NCI-H748 (cell line): Measurements from ENCODE around the gene CACNA2D3.
"Not testable (repeated sequence)": the region's sequence is repeated elsewhere in the genome, so short reads cannot be mapped to it uniquely, and the experiment has no call there.

ENCODE experiments used
- DNase-seq: peaks from one replicate; lab custom pipeline; 2025; ENCODE audit not compliant: unreplicated experiment; lab: John Stamatoyannopoulos, UW

CACNA2D3 gene

DNA sequence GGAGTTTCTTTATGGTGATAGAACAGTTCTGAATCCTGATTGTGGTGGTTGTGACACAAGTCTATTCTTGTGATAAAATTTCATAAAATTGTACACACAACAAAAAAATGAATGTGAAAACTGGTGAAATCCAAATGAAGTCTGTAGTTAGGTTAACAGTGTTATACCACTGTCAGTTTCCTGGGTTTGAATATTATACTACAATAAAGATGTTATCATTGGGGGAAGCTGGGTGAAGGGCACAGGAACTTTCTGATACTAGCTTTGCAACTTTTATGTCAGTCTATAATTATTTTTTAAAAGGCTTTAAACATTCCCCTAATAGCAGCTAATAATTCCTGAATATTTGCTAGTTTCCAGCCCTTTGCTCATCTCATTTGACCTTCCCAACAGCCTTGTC, 485.7 kb downstream of the CACNA2D3 start:
- DNase-seq, result no peak

DNA sequence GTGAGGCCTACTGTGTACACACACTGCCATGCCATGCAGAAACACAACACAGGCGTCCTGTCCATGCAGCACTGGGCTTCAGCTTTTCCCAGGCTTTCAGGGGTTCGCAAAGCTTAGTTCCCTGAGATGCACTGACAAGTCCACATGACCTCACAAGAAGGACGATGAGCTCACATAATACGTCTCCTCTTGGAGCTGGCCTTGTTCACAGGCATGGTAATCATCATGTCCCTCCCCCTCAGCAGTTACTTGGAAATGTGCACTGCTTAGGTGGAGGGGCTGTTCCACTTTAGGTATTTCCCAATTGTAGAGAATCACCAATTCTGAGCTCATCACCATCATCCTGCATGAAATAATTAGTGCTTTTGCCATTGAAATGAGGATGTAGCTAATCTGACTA, 496.7 kb downstream of the CACNA2D3 start:
- no peak for DNase-seq

DNA sequence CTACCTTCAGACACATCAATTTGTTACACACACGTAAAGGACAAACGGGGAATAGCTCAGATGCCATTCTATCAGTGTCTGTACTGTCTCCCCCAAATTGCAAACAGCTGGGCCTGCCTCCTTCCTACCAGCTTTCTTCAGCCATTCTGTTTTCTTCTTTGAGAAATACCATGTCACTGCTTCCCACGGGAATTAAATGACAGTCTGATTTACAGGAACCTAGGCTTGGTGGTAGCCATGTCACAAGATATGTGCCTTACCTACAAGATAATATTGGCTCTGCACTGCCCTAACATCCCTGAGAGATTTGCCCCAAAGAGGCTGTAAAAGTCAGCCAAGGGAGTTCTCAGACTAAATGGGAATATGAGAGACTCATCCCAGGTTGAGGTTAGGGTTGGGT, 497.2 kb downstream of the CACNA2D3 start:
- DNase-seq, result no peak

DNA sequence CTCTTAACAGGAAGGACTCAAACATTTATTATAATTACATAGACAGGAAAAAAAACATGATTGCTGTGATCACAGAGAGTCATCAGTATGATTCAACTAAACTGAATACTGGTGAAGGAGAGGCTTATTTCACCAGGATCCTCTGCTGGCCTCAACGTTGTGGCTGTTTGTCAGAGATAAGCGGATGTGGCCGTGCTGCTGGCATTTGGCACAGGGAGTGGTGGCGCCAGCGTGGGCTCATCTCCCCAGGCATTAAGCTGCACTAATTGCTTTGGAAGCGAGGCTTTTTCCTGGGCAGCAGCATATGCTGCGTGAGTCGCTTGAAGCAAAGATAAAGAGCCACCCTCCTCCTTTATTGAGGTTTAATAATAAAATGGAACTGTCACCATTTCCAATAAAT, 498.8 kb downstream of the CACNA2D3 start:
- peak; percentile 46 for DNase-seq

DNA sequence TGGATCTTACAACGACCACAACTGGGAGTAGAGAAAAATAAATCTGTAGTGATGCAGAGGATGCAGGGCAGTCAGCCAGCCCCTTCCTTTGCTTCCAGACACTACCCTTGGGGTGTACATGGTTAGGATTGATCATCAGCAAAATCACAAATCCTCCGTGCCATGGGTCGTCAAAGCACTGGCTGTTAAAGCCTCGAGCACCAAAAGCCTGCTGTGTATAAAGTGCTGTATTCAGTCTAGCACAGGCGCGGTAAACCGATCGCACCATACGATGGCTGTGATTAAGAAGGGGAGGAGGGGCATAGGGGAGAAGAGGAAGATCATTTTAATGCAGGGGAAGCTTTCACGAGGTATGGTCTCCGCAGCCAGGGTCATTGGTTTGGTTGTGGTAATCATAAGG, 500.3 kb downstream of the CACNA2D3 start:
- DNase-seq, result no peak

DNA sequence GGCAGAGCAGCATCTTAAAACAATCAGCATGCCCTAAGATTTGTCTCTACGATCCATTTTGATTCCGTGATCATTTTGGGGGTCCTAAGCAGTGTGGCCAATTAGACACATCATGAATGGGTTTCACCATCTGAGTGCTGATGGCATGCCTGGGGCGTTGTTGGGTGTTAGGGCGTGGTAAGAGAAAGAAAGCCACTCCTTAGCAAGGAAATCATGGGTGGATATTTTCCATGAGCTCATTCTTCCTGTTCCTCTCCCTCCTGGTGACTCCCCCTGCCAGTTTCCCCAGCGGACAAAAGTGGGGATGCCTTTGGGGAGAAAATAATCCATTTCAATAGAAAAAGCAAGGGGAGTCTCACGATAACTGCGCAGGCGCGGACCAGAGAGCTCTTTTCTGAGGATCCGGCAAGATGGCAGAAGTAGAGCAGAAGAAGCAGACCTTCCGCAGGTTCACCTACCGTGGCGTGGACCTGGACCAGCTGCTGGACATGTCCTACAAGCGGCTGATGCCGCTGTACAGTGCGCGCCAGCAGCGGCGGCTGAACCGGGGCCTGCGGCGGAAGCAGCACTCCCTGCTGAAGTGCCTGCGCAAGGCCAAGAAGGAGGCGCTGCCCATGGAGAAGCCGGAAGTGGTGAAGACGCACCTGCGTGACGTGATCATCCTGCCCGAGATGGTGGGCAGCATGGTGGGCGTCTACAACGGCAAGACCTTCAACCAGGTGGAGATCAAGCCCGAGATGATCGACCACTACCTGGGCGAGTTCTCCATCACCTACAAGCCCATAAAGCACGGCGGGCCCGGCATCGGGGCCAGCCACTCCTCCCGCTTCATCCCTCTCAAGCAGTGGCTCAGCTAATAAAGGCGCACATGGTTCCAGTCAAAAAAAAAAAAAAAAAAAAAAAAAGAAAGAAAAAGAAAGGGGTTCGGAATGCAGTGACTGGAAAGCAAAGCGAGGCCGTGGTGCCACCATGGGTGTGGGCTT, 503.7 kb downstream of the CACNA2D3 start:
- DNase-seq, result no peak

DNA sequence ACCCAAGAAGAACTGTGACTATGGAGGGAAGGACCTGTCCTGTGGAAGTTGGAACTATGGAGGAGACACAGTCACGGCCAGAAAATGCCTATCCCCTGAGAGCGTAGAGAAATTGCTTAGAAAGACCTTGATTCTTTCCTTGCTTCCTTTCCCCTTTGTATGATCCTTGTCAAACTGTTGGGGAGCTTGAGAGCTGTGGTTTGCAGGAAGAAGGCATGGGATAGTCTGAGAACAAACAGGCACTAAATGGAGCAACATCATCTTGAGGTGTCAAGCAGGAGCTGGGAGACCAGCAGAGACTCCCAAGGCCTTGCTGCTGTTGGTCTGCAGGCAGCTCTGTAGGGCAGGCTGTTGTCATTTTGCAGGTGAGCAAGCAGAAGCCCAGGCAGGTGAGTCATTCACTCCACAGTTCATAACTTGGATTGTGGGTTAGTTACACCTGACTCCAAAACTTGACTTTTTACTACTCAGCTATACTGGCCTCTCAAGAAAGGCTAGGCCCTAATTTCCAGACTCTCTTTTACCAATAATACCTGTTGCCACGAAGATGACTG, 506.6 kb downstream of the CACNA2D3 start:
- DNase-seq, result no peak

DNA sequence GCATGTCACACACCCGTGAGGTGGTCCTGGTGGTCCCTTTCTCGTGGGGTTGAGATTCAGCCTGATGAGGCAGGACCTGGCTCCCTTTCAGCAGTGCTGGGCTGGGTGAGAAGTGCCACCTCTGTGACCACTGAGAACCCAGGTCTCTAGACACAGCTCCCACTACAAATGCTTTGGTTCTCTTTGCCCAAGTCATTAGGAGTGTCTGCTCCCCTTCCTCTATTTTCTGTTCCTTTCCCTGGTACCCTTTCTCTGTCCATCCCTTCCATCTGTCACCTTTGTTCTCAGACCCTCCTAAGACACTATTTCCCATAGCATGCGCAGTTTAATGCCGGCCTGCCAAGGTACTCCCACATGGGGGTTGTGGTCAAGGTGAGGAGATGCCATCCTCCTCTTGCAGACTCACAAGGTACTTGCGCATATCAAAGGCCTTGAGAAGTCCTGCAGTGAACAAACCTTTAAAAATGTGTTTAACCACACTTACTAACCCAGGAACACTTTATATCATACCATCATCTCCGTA, 507.8 kb downstream of the CACNA2D3 start:
- no peak for DNase-seq

DNA sequence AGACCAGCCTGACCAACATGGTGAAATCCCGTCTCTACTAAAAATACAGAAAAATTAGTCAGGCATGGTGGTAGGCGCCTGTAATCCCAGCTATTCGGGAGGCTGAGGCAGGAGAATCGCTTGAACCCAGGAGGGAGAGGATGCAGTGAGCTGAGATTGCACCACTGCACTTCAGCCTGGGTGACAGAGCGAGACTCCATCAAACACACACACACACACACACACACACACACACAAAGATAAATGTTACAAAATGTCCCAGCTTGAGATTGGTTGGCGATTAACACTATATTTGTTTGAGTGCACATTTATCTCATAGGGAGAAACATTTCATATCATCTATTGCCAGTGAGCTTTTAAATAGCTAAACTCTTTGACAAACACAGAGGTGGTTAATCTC, 508.6 kb downstream of the CACNA2D3 start:
- DNase-seq, result not testable (repeated sequence)

DNA sequence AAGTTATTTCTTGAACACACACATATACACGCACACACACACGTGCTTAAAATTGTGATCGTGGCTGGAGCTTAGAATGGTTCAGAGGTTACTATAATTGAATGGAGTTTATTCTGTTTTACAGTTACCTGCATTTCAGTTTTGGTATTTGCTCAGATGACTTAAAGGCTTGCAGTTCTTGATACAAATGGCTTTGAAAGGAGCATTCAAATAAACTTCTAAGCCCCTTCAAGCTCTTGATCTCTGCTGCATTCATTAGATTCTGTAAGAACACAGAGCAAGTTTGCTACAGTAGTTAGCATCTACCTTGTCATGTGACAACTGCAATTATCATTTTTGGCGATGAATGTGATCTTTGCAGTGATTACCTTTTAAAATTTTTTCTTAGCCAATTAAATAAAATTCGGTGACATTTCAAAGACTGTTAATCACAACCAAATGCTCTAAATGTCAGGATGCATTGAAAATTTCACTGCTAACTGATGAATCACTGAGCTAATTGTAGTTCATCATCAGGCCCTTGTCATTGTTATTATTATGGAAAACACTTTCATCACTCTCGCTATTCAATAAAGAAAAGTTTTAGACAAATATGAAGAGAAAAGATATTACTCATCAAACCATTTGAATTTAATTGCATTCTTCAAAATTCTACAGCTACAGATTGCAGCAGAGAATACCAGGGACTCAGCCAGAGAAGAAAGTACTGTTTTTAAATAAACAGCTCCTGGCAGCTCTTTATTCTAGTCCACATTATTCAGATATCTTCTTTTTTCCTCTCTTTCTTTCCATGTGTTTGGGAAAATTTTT, 509.4 kb downstream of the CACNA2D3 start:
- DNase-seq, result no peak

DNA sequence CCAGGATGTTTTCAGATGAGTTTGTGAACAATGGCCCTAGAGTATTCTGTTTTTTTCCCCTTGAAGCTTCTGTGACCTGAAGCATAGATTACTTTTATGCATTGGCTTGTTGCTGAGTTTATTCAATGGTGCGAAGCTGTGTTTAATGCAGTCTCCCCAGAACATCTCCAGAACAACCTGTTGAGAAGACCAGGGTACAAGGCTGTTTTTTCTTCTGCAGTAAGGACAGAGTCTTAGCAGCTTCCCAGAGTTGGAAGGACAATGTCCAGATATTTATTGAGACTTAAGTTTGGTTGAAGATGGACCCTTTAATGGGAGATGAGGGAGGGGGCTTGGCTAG, 509.9 kb downstream of the CACNA2D3 start:
- DNase-seq, result no peak

DNA sequence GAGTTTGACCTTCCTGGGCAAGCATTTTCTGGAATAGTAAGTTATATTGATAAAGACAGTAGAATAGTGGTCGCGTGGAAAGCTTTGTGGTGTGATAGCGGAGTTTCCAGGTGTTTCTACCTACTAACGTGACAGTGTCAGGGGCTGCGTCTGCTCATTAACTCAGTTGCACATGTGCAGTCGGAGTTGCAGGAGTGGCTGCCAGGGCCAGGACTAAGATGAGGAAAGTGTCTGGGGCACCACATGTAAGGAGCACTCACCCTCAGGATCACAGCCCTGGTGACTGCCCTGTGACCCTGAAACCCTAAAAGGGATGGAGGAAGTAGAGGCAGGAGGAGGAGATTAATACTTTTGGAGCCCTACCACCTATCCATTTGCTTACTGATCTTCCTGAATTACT, 510.5 kb downstream of the CACNA2D3 start:
- DNase-seq, result no peak

DNA sequence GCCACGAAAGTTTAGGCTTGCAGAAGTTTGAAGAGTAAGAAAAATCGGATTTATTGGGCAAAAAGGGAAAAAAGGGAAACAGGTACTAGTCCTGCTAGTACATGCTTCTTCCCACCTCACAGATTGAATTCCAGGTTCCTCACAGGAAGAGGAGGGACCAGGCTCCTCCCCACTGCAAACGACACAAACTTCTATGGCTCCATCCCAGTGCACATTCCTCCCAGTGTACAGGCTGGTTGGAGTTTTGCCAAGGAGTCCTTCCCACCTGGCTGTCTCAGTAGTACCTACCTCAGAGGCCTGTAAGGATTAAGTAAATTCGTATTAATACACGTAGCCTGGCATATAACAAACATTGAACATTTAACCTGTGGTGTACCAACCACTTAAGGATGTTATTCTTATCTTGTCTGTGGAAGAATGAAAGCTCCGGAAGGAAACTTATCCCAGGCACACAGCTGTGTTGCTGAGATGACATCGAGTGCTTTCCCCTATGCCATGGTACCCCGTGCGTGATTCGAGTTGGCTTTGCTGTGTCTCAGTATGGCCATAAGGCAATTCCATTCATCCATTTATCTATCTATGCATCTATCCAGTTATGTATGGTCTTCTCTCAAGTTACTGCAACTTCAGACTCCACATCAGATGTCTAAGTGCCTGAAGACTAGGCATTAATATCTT, 511.2 kb downstream of the CACNA2D3 start:
- no peak for DNase-seq

DNA sequence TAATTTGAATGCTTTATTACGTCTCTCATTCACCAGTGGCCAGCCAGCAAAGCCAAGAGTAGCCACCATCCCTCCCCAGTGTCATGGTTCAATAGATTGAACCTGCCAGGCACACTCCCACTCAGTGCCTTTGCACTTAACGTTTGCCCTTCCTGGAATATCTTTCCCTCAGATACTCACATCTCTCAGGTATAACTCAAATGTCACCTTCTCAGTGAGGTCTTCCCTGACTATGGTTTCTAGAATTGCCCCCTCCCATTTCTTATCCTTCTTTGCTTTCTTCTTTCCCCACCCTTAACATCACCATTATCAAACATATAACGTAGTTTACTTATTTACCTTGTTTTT, 511.7 kb downstream of the CACNA2D3 start:
- no peak for DNase-seq

DNA sequence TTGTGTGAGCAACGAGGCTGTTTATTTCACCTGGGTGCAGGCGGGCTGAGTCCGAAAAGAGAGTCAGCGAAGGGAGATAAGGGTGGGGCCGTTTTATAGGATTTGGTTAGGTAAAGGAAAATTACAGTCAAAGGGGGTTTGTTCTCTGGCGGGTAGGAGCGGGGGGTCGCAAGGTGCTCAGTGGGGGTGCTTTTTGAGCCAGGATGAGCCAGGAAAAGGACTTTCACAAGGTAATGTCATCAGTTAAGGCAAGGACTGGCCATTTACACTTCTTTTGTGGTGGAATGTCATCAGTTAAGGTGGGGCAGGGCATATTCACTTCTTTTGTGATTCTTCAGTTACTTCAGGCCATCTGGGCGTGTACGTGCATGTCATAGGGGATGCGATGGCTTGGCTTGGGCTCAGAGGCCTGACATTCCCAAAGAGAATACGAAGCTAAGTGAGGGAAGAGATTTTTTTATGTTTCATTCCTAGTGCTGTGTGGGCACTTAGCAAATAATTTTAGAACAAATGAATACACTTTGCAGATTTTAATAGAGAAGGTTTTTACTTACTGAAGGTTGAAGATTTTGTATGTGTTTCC, 517.5 kb downstream of the CACNA2D3 start:
- DNase-seq, result not testable (repeated sequence)

DNA sequence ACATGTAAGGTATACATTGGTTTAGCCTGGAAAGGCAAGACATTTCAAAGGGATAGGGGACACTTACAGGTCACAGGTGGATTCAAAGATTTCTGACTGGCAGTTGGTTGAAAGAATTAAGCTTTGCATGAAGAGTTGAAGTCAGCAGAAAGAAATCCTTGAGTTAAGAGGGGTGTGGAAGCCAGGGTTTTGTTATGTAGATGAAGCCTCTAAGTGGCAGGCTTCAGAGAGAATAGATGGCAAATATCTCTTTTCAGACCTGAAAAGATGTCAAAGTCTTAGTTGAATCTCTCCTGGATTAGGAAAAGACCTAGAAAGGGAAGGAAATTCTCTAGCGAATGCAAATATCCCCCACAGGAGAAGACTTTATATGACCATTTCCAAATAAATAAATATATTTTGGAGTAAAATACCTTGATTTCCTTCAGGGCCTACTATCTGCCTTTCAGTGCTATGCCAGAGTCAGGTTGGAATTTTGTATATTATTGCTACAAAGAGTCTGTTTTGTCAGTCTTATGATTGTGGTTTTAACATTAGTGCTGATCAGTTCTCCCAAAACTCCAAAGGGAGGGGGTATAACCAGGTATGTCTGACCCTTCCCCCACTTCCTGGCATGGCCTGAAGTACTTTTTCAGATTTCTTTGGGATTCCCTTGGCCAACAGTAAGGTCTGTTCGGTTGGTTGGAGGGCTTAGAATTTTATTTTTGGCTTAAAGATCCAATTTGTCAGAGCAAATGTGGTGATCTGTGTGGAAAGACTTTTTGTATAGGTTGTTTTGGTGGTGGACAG, 519.1 kb downstream of the CACNA2D3 start:
- no peak for DNase-seq

DNA sequence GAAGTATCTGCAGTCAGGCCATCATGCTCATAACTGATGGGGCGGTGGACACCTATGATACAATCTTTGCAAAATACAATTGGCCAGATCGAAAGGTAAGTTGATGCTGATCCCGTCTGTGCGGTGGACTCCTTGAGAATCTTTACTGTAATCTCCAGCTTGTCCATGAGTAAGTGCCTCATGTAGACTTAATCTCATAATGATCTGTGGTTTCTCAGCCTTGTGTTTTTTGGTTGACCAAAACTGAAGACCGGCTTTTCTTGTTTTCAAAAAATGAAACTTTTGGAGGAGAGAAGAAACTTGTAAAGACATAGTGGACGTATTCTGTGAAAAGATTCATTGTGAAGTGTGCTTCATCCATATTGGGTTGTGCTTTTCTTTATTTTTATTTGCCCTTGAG, 519.8 kb downstream of the CACNA2D3 start:
- DNase-seq, result no peak

DNA sequence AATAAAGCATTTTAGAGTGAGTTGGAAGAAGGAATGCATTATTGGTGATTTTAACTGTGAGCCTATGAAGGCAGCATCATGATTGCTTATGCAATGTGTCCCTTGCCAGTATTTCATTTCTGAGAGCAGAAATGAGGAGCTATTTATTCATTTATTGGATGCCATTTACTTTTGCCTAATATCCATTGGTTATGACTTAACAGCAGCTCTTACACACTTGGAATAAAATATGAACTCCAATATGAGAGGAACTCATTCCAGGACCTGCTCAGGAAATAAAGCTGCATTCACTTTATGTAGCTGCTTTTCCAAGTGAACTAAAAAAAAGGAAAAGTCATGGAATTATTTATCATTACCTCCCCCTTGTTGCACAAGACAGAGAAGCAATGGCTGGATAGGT, 525.4 kb downstream of the CACNA2D3 start:
- DNase-seq, result no peak

DNA sequence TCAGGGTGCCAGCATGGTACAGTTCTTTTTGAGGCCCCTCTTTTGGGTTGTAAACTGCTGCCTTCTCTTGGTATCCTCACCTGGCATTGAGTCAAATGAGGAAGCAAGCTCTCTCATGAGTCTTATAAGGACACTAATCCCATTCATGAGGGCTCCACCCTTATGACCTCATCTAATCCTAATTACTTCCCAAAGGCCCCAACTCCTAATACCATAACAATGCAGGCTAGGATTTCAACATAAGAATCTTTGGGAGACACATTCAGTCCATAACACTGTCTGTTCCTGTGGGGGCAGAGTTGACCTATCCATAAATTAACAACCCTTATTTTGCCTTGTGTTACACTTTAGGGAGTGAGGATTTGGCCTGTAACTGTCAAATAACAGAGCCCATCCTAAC, 527.2 kb downstream of the CACNA2D3 start:
- no peak for DNase-seq
